Peyer's patch (tissue), 4 donors: ENCODE data around the gene DHRS3.

Experiments
- CTCF ChIP-seq, 6 experiments: fragments of 450-650 bp in 4 of 6; fragments of 200-600 bp in 2 of 6; sonication (generic) in 1 of 6; IDR thresholded peaks; one replicate each; pipeline ENCODE4 v1.5.1; 2017 to 2019; ENCODE audit warnings: antibody characterized with exemption in 6 of 6, mild to moderate bottlenecking in 3 of 6, moderate library complexity in 1 of 6
- POLR2A ChIP-seq, 2 donors: fragments of 450-650 bp; IDR thresholded peaks; one replicate each; pipeline ENCODE4 v1.5.1; 2017; ENCODE audit warnings: antibody characterized with exemption in 2 of 2, mild to moderate bottlenecking in 2 of 2, moderate library complexity in 2 of 2

- TF ChIP-seq CTCF (IDR thresholded peaks at IDR 0.05) (no peak), POLR2A (IDR thresholded peaks at IDR 0.05) (no peak)
These were observed 47.5 kb upstream of the DHRS3 start for GRCh38 chr1:12665511-12665910.
